HG03175 (cell line): ENCODE results near the gene REEP5.
"Not testable (repeated sequence)": the region's sequence is repeated elsewhere in the genome, so short reads cannot be mapped to it uniquely, and the experiment has no call there.

Experiments
- ATAC-seq: cut with Tn5 transposase; IDR thresholded peaks from one replicate; pipeline ENCODE4 v1.9.1; 2021; ENCODE audit warnings: mild to moderate bottlenecking, moderate library complexity; ENCODE audit not compliant: unreplicated experiment

The REEP5 gene

DNA sequence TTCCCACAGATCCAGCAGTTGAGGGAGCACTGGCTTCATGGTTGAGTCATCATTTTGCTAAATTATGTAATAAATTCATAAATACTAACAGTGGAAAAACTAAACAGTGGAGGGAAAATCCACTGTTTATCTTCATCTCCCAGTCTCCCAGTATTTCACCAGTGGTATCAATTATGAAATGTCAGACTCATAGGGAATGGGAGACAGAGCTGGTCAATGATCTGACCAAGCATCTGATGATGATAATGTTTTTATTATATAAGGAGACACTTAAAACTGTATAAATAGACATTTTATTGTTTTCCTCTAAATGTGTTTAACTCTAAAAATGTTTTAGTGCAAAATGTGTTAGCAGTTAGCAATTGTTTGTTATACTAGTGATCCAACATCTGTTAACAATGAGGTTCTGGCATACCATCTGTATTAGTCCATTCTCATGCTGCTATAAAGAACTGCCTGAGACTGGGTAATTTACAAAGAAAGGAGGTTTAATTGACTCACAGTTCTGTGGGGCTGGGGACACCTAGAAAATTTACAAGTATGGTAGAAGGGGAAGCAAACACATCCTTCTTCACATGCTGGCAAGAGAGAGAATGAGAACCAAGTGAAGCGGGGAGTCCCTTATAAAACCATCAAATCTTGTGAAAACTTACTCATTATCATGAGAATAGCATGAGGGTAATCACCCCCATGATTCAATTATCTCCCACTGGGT is 11.8 kb upstream of the REEP5 start:
- no peak for ATAC-seq

- ATAC-seq, result no peak
Observed at GRCh38 chr5:112933105-112933504, 11.1 kb upstream of the REEP5 start.

- no peak for ATAC-seq
Observed at GRCh38 chr5:112931473-112931872, 9.4 kb upstream of the REEP5 start.

DNA sequence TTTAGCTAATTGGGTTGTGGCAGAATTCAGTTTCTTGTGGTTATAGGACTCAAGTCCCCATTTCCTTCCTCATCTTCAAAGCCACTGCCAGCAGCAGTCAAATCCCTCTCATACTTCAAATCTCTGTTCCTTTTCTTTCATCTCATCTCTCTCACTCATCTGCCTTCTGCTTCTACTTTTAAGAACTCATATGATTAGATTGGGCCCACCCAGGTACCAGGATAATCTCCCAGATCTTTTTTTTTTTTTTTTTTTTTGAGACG is 8.0 kb upstream of the REEP5 start:
- ATAC-seq, result peak; percentile 55

DNA sequence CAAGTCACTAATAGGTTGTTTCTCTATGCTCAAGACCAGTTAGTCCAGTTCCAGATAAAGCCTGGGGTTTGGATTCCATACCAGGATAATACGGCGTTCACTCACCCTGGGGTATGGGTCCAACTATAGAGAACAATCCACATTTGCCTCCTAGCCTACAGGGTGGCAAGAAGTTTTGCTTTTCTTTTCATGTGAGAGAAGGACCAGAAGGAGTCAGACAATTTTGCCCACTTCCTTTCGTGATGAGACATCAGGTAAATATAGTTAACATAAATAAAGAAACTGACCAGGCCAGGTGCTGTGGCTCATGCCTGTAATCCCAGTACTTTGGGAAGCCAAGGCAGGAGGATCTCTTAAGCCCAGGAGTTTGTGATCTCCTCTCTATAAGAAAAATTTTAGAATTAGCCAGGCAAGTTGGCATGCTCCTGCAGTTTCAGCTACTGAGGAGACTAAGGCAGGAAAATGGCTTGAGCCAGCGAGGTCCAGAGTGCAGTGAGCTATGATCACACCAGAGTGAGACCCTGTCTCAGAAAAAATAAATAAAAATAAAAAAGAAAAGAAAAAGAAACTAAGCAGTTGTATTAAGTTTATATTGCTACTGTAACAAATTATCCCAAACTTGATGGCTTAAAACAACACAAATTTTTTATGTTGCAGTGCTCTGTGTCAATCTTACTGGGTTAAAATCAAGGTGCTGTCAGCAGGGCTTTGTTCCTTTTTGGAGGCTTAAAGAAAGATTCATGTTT is 7.5 kb upstream of the REEP5 start:
- ATAC-seq, result peak; percentile 75

- ATAC-seq, result no peak
Observed at GRCh38 chr5:112923988-112924387, 2.0 kb upstream of the REEP5 start.

- peak; percentile 54 for ATAC-seq
Observed at GRCh38 chr5:112923148-112923917, 1.3 kb upstream of the REEP5 start.

DNA sequence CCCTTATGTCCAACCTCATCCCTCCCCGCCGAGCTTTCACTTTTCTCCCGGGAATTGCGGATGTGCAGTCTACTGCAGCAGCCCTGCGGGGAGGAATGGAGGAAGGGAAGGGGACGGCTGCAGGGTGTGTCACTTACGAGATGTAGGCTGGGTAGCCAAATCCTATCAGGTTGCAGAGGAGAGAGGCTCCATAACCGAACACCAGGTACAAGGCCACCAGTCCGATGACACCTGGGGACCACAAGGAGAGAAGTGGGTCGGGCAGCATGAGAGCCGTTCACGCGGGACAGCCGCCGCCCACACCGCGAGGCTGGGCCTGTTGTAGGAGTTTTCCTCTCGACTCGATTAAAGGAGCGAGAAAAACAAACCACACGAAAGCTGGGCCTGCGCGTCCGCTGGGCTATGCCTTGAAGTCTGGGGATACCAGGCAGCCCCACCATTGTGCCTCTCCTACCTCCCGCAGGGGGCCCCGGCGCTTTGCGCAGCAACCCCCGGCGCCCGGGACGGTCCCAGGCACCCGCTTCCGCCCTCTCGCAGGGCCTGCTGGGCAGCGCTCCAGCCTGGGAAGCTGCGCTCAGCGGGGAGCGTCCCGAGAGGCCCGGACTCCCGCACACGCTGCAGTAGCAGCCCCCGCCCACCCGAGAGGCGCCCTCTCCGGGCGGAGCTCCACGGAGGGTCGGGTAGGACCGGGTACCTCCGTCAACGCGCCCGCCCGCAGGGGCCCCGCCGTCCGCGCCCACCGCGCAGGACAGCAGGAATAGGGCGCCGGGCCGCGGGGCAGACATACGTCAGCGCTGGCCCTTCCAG is 798 bp downstream of the REEP5 start:
- peak; percentile 28 for ATAC-seq

DNA sequence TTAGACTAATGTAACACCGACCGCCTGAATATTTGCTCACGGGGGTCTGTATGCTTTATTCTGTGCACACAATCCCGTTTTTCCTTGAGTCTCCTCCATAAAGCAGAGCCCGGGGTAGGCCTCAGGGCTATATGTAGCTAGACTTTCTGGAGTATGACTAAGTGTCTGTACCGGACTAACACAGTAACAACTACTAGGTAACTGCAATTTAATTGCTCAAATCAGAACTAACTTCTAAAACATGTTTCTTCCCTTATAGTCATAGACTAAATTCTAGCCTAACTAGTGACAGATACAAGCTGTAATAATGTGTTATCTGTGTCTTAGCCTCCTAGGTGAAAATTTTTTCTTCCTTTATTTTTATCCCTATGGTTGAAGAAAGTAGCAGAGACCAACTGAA is 2.1 kb downstream of the REEP5 start:
- ATAC-seq, result no peak

- no peak for ATAC-seq
Observed at GRCh38 chr5:112918679-112919078, 3.3 kb downstream of the REEP5 start.

GRCh38 chr5:112918136-112918535 is 3.9 kb downstream of the REEP5 start:
- ATAC-seq, result no peak

GRCh38 chr5:112917453-112917995 is 4.5 kb downstream of the REEP5 start:
- ATAC-seq, result no peak

DNA sequence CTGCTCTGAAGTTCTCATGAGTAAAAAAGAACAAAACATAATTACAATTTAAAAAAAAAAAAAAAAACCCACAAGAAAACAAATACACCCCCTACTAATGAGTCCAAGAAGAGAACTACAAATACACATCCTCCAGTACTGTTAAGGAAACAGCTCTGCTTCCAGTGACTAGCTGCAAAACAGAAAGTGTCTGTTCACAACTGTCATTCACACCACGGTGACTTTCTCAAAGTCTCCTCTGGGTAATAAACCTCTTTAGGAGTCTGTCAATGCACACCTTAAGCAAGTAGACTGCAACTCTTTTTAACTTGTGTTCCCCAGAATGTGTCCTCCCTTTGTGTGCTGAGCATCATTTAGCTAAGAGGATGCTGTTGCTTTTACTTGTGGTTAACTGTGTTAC is 6.2 kb downstream of the REEP5 start:
- peak; percentile 60 for ATAC-seq

GRCh38 chr5:112914584-112914983 is 7.4 kb downstream of the REEP5 start:
- ATAC-seq, result no peak

DNA sequence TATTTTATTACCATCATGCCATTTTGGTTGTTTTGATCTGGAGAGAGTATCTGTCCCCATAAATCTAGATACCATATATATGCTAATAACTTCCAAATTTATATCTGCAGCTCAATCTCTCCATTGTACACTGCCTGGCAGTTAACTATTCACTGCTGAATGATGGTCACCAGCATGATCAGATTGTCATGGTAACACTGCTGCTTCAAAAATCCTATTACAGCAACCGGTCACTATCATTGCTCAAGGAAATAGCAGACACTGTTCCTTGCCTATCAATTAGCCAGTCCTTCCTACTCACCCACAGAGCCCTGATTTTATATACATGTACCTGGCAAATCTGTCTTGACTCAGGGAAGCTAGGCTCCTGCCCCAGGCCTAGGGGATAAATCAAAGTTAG is 11.5 kb downstream of the REEP5 start:
- no peak for ATAC-seq

DNA sequence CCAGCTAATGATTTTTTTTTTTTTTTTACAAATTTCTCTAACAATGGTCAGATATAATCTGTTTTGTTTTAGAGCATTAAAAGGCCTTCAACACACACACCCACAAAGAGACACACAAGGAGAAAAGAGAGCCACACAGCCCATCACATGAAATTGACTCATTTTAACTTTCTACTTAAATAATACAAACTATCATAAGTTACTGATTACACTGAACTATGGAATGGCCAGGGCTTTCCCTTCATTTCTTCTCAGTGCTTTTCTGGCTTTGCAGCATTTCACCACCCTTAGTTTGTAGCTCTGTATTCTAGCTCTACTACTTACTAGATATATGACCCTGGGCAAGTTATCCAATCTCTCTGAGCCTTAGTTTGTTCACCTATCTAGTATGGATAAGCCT is 13.2 kb downstream of the REEP5 start:
- no peak for ATAC-seq

GRCh38 chr5:112907166-112907631 is 14.8 kb downstream of the REEP5 start:
- ATAC-seq, result no peak

DNA sequence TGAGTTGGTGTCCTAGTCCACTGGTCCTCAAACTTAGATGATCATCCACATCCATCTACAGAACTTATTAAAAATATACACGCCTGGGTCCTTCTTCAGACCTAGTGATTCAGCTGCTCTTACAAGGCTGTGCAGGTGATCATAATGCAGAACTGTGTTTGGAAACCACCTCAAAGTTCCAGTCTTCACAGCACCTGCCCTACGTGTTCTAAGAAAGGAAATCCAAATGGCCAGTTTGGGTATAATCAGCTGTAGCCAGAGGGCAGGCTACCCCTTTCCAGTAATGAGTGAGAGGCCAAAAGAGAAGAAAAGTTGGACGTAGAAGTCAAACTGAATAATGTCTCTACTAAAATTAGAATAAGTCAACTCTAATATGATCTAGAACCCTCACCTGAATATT is 15.4 kb downstream of the REEP5 start:
- ATAC-seq, result no peak

- ATAC-seq, result not testable (repeated sequence)
Observed at GRCh38 chr5:112904996-112905395, 17.0 kb downstream of the REEP5 start.

DNA sequence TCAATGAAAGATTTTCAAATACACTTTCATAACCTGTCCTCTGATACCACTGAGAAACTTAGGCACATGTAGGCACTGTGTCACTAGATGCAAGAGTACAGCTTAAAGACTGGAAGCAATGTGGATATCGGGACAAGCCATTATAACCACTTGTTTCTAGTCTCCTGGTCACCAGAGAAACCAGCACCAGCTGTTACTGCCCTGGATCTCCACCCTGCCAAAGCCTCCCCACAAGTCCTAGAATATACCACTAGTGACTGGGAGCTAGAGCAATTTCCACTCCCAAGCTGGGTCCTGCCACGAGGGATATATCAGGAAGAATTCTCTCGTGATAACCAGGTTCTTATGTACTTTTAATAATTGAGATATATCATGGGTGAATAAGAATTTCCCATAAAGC is 19.5 kb downstream of the REEP5 start:
- ATAC-seq, result no peak

- no peak for ATAC-seq
Observed at GRCh38 chr5:112895682-112896081, 26.3 kb downstream of the REEP5 start.
